K562 (cell line): ENCODE data around the gene BMP8B.

Experiments
- GABPA ChIP-seq: fragments of 200-800 bp; sonication (Bioruptor generic); conservative IDR thresholded peaks from 2 replicates; pipeline ENCODE4 v1.6.1; 2016; ENCODE audit warnings: low read depth, missing genetic modification characterization, missing compliant biosample characterization
- ZKSCAN1 ChIP-seq: fragments of 150-350 bp; IDR thresholded peaks from 2 replicates; pipeline ENCODE4 v1.6.1; 2016; ENCODE audit warnings: low read depth, low read length
- TF ChIP-seq, protein P1 (sequence below), 2 experiments: fragments of 450-650 bp; formaldehyde crosslinking in 1 of 2; IDR thresholded peaks; 2 replicates each; pipeline versions ENCODE4 v1.4.0 to v1.6.1; 2014 to 2020; ENCODE audit warnings: mild to moderate bottlenecking in 2 of 2, borderline replicate concordance in 1 of 2, low read depth in 1 of 2

DNA sequence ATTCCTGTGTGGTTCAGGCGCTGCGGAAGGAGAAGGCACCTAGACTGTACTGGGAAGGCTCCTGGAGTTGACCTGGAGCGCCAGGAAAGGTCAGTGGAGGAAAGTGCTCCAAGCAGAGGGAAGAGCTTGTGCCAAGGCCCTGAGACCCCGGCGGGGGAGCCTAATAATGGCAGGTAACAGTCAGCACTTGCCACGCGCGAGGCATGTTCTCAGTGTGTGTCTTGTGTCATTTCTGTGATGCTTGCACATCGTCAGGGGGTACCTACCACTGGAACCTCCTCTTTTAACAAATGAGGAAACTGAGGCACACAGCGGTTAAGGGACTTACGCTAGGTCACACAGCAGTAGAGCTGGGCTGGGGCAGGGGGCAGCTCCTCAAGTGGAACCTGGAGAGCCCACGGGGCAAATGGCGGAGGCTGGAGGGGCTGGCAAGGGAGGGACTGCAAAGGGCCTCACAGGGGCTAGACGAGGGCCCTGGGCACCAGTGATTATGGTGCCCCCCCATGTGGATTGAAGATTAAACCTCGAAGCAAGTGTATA is 976 bp upstream of the BMP8B start:
- TF ChIP-seq, protein P1, sequence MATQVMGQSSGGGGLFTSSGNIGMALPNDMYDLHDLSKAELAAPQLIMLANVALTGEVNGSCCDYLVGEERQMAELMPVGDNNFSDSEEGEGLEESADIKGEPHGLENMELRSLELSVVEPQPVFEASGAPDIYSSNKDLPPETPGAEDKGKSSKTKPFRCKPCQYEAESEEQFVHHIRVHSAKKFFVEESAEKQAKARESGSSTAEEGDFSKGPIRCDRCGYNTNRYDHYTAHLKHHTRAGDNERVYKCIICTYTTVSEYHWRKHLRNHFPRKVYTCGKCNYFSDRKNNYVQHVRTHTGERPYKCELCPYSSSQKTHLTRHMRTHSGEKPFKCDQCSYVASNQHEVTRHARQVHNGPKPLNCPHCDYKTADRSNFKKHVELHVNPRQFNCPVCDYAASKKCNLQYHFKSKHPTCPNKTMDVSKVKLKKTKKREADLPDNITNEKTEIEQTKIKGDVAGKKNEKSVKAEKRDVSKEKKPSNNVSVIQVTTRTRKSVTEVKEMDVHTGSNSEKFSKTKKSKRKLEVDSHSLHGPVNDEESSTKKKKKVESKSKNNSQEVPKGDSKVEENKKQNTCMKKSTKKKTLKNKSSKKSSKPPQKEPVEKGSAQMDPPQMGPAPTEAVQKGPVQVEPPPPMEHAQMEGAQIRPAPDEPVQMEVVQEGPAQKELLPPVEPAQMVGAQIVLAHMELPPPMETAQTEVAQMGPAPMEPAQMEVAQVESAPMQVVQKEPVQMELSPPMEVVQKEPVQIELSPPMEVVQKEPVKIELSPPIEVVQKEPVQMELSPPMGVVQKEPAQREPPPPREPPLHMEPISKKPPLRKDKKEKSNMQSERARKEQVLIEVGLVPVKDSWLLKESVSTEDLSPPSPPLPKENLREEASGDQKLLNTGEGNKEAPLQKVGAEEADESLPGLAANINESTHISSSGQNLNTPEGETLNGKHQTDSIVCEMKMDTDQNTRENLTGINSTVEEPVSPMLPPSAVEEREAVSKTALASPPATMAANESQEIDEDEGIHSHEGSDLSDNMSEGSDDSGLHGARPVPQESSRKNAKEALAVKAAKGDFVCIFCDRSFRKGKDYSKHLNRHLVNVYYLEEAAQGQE (IDR thresholded peaks at IDR 0.05; ENCODE audit: borderline replicate concordance) = no peak
- TF ChIP-seq, protein P1 (CRISPR knock-in tag; IDR thresholded peaks at IDR 0.05; ENCODE audit: low read depth) = no peak
- TF ChIP-seq GABPA (tag) = no peak
- no peak for TF ChIP-seq ZKSCAN1
